HepG2 (cell line): ENCODE data around the gene TNFAIP2. TPM values are rescaled to one million over a fixed set of nuclear protein-coding genes. Genes with fewer than 3 reads are reported as not detected.

ENCODE experiments used
- AGO2 ChIP-seq: fragments of 200-400 bp; formaldehyde crosslinking; optimal IDR thresholded peaks from 2 replicates; pipeline ENCODE3; 2017; ENCODE audit warnings: mild to moderate bottlenecking, low read depth, low read length, moderate library complexity
- AHR ChIP-seq: IDR thresholded peaks from 2 replicates; pipeline ENCODE4 v1.6.1; 2018; ENCODE audit warnings: missing genetic modification reagents, missing compliant biosample characterization
- ARID3A ChIP-seq: IDR thresholded peaks from 2 replicates; pipeline ENCODE4 v1.6.1; 2012; ENCODE audit warnings: low read depth, low read length, improper control_type of control experiment
- ARNTL ChIP-seq: sonication (generic); formaldehyde crosslinking; IDR thresholded peaks from 2 replicates; pipeline ENCODE4 v1.4.0; 2020; ENCODE audit warnings: mild to moderate bottlenecking, missing genetic modification reagents
- DDIT3 ChIP-seq: sonication (generic); formaldehyde crosslinking; IDR thresholded peaks from 2 replicates; pipeline ENCODE4 v1.4.0; 2020; ENCODE audit warnings: mild to moderate bottlenecking, missing genetic modification reagents
- GLI4 ChIP-seq: sonication (generic); formaldehyde crosslinking; IDR thresholded peaks from 2 replicates; pipeline ENCODE4 v1.5.1; 2020; ENCODE audit warnings: missing genetic modification reagents, mild to moderate bottlenecking, moderate library complexity, borderline replicate concordance
- KDM5B ChIP-seq: sonication (generic); formaldehyde crosslinking; IDR thresholded peaks from 2 replicates; pipeline ENCODE4 v1.4.0; 2020; ENCODE audit warnings: missing genetic modification reagents, mild to moderate bottlenecking, borderline replicate concordance
- RAD21 ChIP-seq: fragments of 450-650 bp; formaldehyde crosslinking; IDR thresholded peaks from 2 replicates; pipeline ENCODE4 v1.5.0; 2020; ENCODE audit warnings: mild to moderate bottlenecking
- TFAP4 ChIP-seq: sonication (generic); IDR thresholded peaks from 2 replicates; pipeline ENCODE4 v1.6.1; 2016; ENCODE audit warnings: low read depth, borderline replicate concordance
- TOE1 ChIP-seq: sonication (generic); formaldehyde crosslinking; IDR thresholded peaks from 2 replicates; pipeline ENCODE4 v1.4.0; 2020; ENCODE audit warnings: mild to moderate bottlenecking, missing genetic modification reagents
- ZBTB33 ChIP-seq: sonication (generic); formaldehyde crosslinking; IDR thresholded peaks from 2 replicates; pipeline ENCODE4 v1.4.0; 2020; ENCODE audit warnings: missing genetic modification reagents
- ZNF460 ChIP-seq: sonication (generic); formaldehyde crosslinking; IDR thresholded peaks from 2 replicates; pipeline ENCODE4 v1.5.1; 2020; ENCODE audit warnings: missing genetic modification reagents, mild to moderate bottlenecking, borderline replicate concordance
- polyA plus RNA-seq, 8 experiments: library from polyadenylated mRNA; depleted of rRNA in 3 of 8; stranded (reverse) in 7 of 8; unstranded in 1 of 8; fragments of >200 nt; fragmentation: Illumina TruSeq in 4 of 8; extraction: Trizol in 4 of 8; gene quantifications; 2 replicates each; pipeline versions ENCODE4 v1.2.1 to v1.2.3, GENCODE V29; 2011 to 2016; ENCODE audit warnings: low read depth in 4 of 8, missing spikeins in 1 of 8, mixed read lengths in 1 of 8; ENCODE audit not compliant: insufficient read depth in 1 of 8
- total RNA-seq, 5 experiments: library from RNA; depleted of rRNA; stranded (reverse); fragments of >200 nt; fragmentation: Illumina TruSeq; extraction: Trizol; gene quantifications; 2 replicates each; pipeline ENCODE4 v1.2.3, GENCODE V29; 2016; ENCODE audit warnings: low read depth in 1 of 5
- TF ChIP-seq, protein P1 (sequence below), 2 experiments: IDR thresholded peaks; 2 replicates each; pipeline ENCODE4 v1.6.1; 2011 to 2012; ENCODE audit warnings: low read length in 2 of 2, borderline replicate concordance in 1 of 2, low read depth in 1 of 2, mild to moderate bottlenecking in 1 of 2, moderate library complexity in 1 of 2
- TF ChIP-seq, protein P2 (sequence below): sonication (generic); formaldehyde crosslinking; IDR thresholded peaks from 2 replicates; pipeline ENCODE4 v1.4.0; 2020; ENCODE audit warnings: missing genetic modification reagents, mild to moderate bottlenecking, borderline replicate concordance

Gene TNFAIP2
- total and polyA plus RNA-seq, 2 of the 13 experiments (the other 11 are each of a cell fraction or from before 2014, with no cell fraction given), result 0.46 to 1.5 TPM

- no peak for TF ChIP-seq ARID3A
- peak; percentile 21; the same call in 1 of the 2 replicates for TF ChIP-seq TFAP4
- TF ChIP-seq, protein P1, sequence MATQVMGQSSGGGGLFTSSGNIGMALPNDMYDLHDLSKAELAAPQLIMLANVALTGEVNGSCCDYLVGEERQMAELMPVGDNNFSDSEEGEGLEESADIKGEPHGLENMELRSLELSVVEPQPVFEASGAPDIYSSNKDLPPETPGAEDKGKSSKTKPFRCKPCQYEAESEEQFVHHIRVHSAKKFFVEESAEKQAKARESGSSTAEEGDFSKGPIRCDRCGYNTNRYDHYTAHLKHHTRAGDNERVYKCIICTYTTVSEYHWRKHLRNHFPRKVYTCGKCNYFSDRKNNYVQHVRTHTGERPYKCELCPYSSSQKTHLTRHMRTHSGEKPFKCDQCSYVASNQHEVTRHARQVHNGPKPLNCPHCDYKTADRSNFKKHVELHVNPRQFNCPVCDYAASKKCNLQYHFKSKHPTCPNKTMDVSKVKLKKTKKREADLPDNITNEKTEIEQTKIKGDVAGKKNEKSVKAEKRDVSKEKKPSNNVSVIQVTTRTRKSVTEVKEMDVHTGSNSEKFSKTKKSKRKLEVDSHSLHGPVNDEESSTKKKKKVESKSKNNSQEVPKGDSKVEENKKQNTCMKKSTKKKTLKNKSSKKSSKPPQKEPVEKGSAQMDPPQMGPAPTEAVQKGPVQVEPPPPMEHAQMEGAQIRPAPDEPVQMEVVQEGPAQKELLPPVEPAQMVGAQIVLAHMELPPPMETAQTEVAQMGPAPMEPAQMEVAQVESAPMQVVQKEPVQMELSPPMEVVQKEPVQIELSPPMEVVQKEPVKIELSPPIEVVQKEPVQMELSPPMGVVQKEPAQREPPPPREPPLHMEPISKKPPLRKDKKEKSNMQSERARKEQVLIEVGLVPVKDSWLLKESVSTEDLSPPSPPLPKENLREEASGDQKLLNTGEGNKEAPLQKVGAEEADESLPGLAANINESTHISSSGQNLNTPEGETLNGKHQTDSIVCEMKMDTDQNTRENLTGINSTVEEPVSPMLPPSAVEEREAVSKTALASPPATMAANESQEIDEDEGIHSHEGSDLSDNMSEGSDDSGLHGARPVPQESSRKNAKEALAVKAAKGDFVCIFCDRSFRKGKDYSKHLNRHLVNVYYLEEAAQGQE (IDR thresholded peaks at IDR 0.05; ENCODE audit: borderline replicate concordance in 1 of 2, low read depth in 1 of 2, low read length in 2 of 2), result no peak
- peak; percentile 42; the same call in 1 of the 2 replicates for TF ChIP-seq RAD21
- peak; percentile 87; the same call in 1 of the 2 replicates for TF ChIP-seq ZBTB33 (CRISPR knock-in tag)
- no peak for TF ChIP-seq TOE1 (CRISPR knock-in tag)
- TF ChIP-seq DDIT3 (CRISPR knock-in tag), result no peak
- TF ChIP-seq AGO2, result no peak
- no peak for TF ChIP-seq GLI4 (CRISPR knock-in tag)
- TF ChIP-seq AHR (CRISPR knock-in tag), result no peak
- TF ChIP-seq, protein P2, sequence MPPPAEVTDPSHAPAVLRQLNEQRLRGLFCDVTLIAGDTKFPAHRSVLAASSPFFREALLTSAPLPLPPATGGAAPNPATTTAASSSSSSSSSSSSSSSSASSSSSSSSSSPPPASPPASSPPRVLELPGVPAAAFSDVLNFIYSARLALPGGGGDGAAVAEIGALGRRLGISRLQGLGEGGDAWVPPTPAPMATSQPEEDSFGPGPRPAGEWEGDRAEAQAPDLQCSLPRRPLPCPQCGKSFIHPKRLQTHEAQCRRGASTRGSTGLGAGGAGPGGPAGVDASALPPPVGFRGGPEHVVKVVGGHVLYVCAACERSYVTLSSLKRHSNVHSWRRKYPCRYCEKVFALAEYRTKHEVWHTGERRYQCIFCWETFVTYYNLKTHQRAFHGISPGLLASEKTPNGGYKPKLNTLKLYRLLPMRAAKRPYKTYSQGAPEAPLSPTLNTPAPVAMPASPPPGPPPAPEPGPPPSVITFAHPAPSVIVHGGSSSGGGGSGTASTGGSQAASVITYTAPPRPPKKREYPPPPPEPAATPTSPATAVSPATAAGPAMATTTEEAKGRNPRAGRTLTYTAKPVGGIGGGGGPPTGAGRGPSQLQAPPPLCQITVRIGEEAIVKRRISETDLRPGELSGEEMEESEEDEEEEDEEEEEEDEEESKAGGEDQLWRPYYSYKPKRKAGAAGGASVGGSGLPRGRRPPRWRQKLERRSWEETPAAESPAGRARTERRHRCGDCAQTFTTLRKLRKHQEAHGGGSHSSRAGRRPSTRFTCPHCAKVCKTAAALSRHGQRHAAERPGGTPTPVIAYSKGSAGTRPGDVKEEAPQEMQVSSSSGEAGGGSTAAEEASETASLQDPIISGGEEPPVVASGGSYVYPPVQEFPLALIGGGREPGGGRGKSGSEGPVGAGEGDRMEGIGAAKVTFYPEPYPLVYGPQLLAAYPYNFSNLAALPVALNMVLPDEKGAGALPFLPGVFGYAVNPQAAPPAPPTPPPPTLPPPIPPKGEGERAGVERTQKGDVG (CRISPR knock-in tag), result no peak
- no peak for TF ChIP-seq ZNF460 (CRISPR knock-in tag)
- TF ChIP-seq ARNTL, result no peak
- no peak for TF ChIP-seq KDM5B (CRISPR knock-in tag)
Measured at GRCh38 chr14:103085106-103086091, 37.9 kb upstream of the TNFAIP2 start (continued).
